Superior temporal gyrus (tissue), 1 donor: ENCODE data around the gene MYADM.

Experiments used
- DNase-seq: peaks from one replicate; pipeline ENCODE4 v3.0.0-alpha.2; 2016; ENCODE audit errors: extremely low spot score

The MYADM gene

GRCh38 chr19:53885036-53885435 lies 17.4 kb downstream of the MYADM start:
- DNase-seq: no peak

GRCh38 chr19:53892301-53892980 lies 24.8 kb downstream of the MYADM start:
- DNase-seq: no peak

- DNase-seq: no peak
Measured at GRCh38 chr19:53892981-53893325, 25.3 kb downstream of the MYADM start.

- no peak for DNase-seq
Measured at GRCh38 chr19:53894707-53895106, 27.0 kb downstream of the MYADM start.

- no peak for DNase-seq
Measured at GRCh38 chr19:53896682-53897081, 29.0 kb downstream of the MYADM start.

GRCh38 chr19:53897459-53897858 lies 29.8 kb downstream of the MYADM start:
- no peak for DNase-seq

GRCh38 chr19:53898166-53898565 lies 30.5 kb downstream of the MYADM start:
- no peak for DNase-seq

GRCh38 chr19:53898636-53899341 lies 31.1 kb downstream of the MYADM start:
- DNase-seq: no peak

- DNase-seq: no peak
Measured at GRCh38 chr19:53900191-53900860, 32.6 kb downstream of the MYADM start.

- no peak for DNase-seq
Measured at GRCh38 chr19:53903055-53903680, 35.5 kb downstream of the MYADM start.

- no peak for DNase-seq
Measured at GRCh38 chr19:53904909-53905308, 37.2 kb downstream of the MYADM start.

GRCh38 chr19:53905787-53906186 lies 38.1 kb downstream of the MYADM start:
- DNase-seq: no peak

GRCh38 chr19:53906211-53907192 lies 38.8 kb downstream of the MYADM start:
- peak; percentile 75 for DNase-seq

GRCh38 chr19:53907193-53907581 lies 39.5 kb downstream of the MYADM start:
- DNase-seq: no peak

- no peak for DNase-seq
Measured at GRCh38 chr19:53907690-53908089, 40.0 kb downstream of the MYADM start.

- peak; percentile 91 for DNase-seq
Measured at GRCh38 chr19:53908106-53908934, 40.6 kb downstream of the MYADM start.

GRCh38 chr19:53908935-53909415 lies 41.3 kb downstream of the MYADM start, which contains the start of gene CACNG7:
TSS of gene CACNG7 (plus strand) at chr19:53909278. CDS start at chr19:53912832, 3,554 bp downstream.
- DNase-seq: peak; percentile 43

- DNase-seq: no peak
Measured at GRCh38 chr19:53909471-53910169, 41.9 kb downstream of the MYADM start.

- no peak for DNase-seq
Measured at GRCh38 chr19:53910170-53910518, 42.5 kb downstream of the MYADM start.

- DNase-seq: no peak
Measured at GRCh38 chr19:53912653-53913052, 45.0 kb downstream of the MYADM start.
